DMS153 (cell line): Measurements from ENCODE around the gene COG3.
A peak's percentile ranks its signal among the peaks of the same experiment; 100 is the strongest.

Experiments used
- DNase-seq: peaks from one replicate; lab custom pipeline; 2025; lab: John Stamatoyannopoulos, UW

Gene COG3

DNA sequence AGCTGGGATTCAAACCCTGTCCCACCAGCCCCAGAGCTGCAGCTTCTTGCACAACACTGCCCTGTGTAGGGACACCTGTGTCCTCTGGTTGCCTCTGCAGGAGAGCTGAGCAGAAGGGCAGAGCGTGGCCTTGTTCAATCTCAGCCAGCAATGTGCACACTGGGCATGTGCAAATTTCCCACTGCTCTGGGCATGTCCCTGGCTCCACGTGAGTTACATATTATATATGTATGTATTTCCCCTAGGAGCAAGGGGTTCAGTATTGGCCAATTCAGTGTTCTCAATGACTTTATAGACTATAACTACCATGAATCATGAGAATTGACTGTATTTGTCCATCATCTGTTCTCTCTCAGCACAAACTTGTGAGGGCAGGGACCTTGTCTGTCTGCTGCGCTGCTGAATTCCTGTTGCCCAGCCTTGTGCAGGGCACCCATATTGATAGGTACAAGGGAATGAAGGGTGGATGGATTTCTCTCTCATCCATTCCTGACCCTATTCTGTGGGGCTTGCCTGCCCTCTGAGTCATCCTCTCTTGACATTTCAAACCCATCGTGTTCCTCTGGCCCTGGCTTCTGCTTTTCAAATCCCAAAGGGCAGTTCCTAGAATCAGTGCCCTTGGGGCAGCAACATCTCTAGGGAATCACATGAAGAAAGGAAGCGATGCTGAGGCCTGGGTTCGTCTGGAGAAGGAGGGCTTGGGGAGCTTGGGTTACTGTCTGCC is 81.1 kb downstream of the COG3 start:
- no peak for DNase-seq

DNA sequence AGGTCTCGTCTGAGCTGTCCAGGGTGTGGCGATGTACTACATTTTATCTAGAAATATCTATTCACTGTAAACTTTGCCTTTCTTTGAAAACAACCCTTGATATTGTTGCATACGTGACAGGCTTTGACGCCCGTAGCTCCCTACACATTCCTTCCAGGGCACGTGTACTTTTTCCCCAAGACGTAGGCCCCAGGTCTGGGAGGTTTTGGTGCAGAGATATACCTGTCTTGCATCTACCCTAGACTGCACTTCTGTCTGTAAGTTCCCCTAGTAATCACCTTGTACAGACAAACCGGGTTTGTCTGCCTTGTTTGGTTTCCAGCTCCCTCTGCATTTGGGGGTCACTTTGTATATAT is 81.6 kb downstream of the COG3 start:
- no peak for DNase-seq

DNA sequence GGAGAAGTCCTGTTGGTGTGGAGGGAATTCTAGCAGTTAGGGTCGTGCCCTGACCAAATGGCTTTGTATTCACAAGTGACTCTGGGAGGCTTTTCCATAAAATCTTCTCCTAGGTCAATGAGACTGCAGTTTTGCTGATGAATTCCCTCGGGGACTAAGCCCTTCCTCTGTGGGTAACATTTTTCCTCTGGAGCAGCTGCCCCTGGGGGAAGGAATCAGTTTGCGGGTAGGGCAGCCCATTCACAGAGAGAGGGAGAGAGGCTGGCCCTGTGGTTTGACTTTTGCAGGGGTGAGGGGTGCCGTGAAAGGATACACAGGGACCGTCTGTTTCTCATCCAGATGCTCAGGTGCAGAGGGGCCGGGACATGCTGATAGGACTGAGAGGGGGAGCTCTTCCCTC is 83.5 kb downstream of the COG3 start:
- DNase-seq: no peak

DNA sequence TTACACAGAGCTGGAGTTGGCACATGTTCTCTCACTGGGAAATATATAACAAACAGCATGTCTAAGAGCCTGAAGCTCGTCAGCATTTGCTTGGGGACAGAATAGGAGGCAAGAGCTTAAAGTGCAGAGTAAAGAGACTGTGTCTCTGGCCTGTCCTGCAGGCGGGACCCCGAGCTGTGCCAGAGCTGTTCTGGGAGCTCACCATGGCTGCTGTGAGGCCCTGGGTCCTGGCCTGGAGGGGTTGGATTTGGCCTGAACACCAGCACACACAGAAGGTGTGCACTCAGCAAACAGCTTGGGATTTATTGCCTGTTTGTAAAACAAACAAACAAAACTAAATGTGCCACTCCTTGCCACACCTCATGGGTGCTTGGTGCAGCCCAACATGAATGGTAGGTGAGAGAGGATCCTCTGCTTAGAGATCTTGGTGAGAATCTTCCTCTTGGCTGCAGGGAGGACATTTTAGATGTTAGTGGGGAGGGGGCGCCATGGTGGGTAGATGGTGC is 89.9 kb downstream of the COG3 start:
- DNase-seq: no peak

DNA sequence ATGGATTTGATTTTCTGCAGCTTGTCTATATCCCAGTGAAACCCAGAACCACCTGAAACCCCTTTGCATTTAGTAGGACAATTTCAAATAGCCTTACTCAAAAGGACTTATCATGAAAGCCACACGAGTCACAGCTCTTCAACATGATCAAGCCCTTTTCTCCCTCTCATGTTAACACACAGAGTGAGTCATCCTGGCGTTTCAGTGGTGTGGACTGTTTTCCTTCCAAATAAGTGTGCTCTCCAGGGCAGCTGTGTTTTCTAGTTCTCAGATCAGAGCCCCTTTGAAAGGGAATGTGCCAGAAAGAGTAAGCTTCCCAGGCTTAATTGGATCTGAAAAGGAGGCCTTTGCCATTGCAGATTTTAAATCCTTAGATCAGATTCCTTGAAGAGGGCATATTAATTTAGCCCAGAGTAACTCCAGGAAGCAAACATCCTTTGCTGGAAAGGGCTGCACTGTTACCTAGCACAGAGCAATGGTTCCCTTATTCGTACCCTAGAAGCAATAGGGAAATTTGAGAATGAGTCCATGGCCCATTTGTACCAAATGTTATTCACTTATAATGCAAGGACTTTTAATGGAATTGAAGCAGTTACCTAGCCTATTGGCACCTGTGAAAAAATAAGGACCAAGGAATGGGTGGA is 99.5 kb downstream of the COG3 start:
- DNase-seq: peak; percentile 64

DNA sequence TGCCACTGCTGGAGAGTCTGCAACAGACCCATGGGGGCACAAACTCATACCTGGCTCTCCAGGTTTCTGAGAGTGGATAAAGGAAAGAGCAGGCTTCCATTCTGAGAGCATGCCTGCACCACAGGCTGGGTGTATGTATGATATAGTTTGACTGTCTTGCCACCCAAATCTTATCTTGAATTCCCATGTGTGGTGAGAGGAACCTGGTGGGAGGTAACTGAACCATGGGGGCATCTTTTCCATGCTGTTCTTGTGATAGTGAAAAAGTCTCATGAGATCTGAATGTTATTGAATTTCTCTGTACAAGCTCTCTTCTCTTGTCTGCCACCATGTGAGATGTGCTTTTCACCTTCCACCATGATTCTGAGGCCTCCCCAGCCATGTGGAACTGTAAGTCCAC is 100.6 kb downstream of the COG3 start:
- no peak for DNase-seq

DNA sequence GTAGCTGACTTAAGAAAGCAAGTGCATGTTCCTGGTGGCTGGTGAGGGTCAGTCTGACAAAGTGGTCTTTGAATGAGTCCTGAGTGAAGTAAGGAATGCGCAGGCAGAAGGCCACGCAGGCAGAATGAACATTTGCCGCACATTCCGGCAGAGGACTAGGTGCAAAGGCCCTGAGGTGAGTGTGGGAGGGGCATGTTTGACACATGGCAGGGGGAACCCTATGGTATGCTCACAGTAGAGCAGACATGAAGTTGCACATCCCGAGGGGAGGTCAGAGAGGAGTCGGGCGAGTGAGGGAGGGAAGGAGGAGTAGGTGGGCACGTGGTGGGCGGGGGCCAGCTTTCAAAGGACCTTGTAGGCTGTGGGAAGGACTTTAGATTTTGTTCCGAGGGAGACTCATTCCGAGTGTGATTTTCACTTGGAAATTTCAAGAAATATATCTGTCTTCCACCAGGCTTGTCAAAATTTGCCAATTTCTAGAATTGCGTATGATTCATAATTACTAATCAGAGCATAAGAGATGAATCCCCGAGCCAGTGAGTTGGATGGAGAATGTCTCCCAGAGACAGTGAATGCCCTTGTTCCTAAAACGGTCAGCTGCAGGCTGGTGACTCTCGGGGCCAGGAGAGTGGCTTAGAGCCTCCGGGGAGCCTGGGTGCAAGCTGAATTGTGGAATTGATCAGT is 110.5 kb downstream of the COG3 start:
- no peak for DNase-seq

DNA sequence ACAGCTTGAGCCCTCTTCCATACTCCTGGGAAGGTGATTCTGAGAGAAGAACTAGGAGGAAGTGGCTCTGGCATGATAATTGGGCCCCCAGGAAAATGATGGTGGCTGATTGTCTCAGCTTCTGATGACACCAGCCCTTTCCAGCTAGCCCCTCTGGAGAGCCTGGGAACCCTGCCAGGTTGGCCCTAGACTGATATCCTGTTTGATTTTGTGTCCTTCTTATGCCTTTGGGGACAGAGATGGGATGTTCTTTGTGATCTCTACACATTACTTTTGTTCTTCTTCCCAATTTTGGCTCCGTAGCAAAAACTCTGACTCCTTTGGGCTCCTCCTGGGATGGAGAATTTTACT is 111.1 kb downstream of the COG3 start:
- DNase-seq: no peak

DNA sequence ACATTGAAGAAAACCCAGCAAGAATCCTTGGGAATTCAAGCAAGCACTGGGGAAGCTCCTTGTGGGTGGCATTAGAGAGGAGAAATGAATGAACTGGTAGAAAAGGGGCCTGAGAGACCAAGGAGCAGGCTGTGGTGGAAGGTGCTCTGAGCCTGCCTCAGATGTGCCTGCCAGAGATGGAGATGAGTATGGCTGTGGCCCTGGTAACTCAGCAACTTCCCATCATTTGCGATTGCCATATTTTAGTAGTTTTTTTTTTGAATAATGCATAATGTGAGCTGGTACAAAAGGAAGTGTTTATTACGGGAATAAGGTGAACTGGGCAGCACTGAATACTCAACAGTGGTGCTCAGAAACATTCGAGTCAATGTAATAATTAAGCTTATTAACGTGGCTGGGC is 111.7 kb downstream of the COG3 start:
- DNase-seq: no peak

DNA sequence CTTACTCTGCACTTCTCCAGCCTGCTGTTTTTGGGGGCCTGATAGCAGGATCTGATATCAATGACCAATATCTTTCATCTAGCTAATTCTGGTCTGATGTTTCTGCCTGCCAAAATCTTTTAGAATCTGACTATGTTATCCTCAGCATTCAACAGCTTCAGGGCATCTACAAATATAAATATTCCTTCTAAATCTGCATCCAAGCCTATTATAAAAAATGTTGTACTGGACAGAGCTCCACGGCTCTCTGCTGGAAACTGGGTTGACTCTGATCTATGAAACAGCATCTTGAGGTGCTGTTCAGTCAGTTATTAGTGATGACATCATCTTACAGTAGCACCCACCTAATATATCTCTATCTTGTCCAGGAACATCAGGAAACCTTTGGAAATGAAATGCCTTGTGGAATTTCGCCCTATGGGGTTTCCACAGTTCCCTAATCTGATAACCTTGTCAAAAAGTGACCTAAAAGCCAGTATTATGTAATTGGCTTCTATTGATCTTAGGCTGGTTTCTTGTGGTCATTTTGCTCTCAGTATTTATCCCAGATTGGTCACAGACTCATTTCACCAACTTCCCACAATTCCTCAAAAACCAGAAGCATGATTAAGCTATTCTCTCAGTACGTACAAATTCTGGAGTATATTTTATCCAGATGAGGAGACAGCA is 117.8 kb downstream of the COG3 start:
- no peak for DNase-seq

DNA sequence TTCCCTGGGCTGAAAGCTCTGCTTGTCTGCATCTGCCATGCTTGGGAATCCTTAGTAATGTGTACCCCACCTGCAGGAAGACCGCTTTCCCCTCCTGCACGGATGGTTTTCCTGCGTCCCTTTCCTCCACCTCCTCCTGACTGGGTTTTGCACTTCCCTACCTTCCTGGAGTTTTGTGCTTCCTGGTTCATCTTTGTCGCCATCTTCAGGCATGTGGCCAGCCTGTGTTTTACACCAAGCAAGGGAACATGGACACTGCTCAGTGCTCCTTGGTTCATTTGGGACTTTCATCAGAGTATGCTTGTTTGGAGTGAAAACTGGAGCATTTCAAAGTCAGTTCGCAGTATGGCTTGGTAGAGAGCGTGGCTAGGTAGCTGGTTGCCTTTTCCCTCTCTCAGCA is 120.1 kb downstream of the COG3 start:
- DNase-seq: no peak
